Nephron progenitor cell (in vitro differentiated cells): ENCODE data around the gene CCDC188.

Experiments used
- DNase-seq: peaks from one replicate; pipeline ENCODE4 v3.0.0; 2021
- H3K27ac Mint-ChIP-seq: 2 replicates; pipeline ENCODE4 v1.8.0; 2021; ENCODE audit warnings: mild to moderate bottlenecking, moderate library complexity, mixed read lengths
- H3K27me3 Mint-ChIP-seq: 2 replicates; pipeline ENCODE4 v1.8.0; 2021; ENCODE audit warnings: mild to moderate bottlenecking, low read depth, mixed read lengths; ENCODE audit not compliant: poor library complexity
- H3K36me3 Mint-ChIP-seq: 2 replicates; pipeline ENCODE4 v1.8.0; 2021; ENCODE audit warnings: low read depth, mixed read lengths
- H3K4me1 Mint-ChIP-seq: 2 replicates; pipeline ENCODE4 v1.8.0; 2021; ENCODE audit warnings: mixed read lengths
- H3K4me3 Mint-ChIP-seq: 2 replicates; pipeline ENCODE4 v1.8.0; 2021; ENCODE audit warnings: mild to moderate bottlenecking, moderate library complexity, mixed read lengths
- H3K9me3 Mint-ChIP-seq: 2 replicates; pipeline ENCODE4 v1.8.0; 2021; ENCODE audit warnings: mild to moderate bottlenecking, moderate library complexity, mixed read lengths
- TF ChIP-seq, protein P1 (sequence below): fragments of 200-600 bp; sonication (generic); IDR thresholded peaks from 2 replicates; pipeline ENCODE4 v1.5.0; 2021; ENCODE audit warnings: antibody characterized with exemption

The CCDC188 gene

DNA sequence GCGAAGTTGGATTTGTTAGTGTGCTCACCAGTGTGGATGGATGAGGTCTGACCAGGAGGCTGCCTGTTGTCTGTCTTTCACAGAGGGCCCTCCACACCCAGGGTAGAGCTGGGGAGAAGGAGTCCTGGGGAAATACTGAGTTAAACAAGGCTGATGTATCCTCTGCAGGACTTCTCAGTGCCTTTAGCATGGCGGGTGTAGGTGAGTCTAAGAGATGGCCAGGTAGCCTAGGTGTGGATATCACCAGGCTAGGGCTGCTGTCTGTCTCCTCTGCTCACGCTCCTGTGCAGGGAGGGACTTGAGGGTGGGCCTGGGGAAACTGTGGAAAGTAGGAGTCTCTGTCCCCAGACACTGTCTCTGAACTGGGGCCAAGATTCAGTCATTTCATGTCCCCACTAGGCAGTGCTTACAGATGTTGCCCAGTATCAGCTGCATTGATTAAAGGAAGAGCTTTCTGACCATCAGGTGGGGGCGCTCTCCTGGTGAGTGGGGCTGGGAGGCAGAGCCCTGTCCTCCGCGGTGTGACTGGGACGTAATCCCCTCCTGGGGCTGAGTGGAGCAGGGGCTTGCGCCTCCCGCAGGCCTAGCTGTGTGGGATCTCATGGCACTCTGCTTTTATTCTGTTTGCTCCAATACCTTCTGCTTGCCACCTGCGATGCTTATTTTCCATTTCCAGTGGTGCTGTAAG is 35.5 kb upstream of the CCDC188 start:
- peaks cover 5% of the 10 kb centered on the region for H3K4me1 Mint-ChIP-seq
- peaks cover 41% of the 10 kb centered on the region for H3K27me3 Mint-ChIP-seq
- no peaks in the 10 kb centered on the region for H3K36me3 Mint-ChIP-seq
- TF ChIP-seq, protein P1, sequence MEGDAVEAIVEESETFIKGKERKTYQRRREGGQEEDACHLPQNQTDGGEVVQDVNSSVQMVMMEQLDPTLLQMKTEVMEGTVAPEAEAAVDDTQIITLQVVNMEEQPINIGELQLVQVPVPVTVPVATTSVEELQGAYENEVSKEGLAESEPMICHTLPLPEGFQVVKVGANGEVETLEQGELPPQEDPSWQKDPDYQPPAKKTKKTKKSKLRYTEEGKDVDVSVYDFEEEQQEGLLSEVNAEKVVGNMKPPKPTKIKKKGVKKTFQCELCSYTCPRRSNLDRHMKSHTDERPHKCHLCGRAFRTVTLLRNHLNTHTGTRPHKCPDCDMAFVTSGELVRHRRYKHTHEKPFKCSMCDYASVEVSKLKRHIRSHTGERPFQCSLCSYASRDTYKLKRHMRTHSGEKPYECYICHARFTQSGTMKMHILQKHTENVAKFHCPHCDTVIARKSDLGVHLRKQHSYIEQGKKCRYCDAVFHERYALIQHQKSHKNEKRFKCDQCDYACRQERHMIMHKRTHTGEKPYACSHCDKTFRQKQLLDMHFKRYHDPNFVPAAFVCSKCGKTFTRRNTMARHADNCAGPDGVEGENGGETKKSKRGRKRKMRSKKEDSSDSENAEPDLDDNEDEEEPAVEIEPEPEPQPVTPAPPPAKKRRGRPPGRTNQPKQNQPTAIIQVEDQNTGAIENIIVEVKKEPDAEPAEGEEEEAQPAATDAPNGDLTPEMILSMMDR = peak; percentile 15
- DNase-seq = peak; percentile 44
- no peak overlapping the region for H3K4me3 Mint-ChIP-seq
- no peaks in the 10 kb centered on the region for H3K9me3 Mint-ChIP-seq
- H3K27ac Mint-ChIP-seq = no peak overlapping the region

DNA sequence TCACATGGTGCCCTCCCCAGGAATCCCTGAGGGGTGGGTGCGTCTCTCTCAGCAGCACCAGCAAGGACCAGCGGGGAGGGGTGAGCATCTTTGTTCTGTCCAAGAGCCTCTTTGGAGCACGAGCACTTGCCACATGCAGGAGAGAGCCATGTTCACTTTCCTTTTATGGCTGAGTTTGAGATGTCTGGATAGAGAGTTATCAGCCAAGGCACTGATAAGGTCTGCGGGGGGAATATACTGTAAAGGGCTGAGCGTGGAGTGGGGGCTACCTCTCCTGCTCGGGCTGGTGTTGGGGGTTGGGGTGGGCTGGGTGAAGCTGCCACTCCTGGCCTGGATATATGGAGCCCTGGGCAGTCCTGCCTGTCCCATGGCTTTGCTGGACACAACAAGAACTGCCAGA is 34.9 kb upstream of the CCDC188 start:
- TF ChIP-seq, protein P1 = no peak
- Mint-ChIP-seq H3K4me1 (peaks cover 5% of the 10 kb centered on the region), H3K9me3 (no peaks in the 10 kb centered on the region)

DNA sequence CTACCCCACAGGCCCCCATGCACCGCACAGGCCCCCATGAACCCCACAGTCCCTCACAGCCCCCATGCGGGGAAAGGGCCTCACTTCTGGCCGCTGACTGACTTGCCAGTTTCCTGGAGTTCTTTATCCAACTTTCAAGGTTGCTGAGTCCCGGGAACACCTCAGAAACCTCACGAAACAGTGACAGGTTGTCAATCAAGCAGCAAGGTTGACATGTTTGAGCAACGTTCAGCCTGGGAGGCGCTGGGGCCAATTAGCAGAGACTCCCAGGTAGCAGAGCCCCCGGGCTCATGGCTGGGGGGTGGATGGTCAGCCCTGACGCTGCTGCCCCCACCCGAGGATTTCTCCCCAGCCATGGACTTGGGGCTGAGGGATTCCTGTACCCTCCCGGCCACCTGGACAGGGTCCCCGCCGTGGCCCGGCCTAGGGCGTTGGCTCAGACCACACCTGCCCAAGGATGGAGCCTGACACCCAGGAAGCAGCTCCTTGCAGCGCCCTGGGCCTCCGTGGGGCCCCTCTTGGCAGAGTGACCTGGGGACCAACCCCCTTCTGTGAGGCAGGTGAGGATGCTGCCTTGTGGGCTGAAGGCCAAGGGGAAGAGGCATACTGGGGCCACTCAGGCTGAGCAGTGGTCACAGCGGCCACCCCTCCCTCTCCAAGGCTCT is 33.8 kb upstream of the CCDC188 start:
- Mint-ChIP-seq H3K4me3 (no peak overlapping the region), H3K27ac (no peak overlapping the region), H3K27me3 (peaks cover 25% of the 10 kb centered on the region), H3K9me3 (no peaks in the 10 kb centered on the region), H3K36me3 (no peaks in the 10 kb centered on the region), H3K4me1 (peaks cover 5% of the 10 kb centered on the region)
- DNase-seq = no peak
- TF ChIP-seq, protein P1 = no peak

More for the DNA sequence above, 34.9 kb upstream of the CCDC188 start:
- no peak overlapping the region for H3K4me3 Mint-ChIP-seq
- no peak overlapping the region for H3K27ac Mint-ChIP-seq
- DNase-seq = no peak
- H3K27me3 Mint-ChIP-seq = peaks cover 35% of the 10 kb centered on the region
- H3K36me3 Mint-ChIP-seq = no peaks in the 10 kb centered on the region

DNA sequence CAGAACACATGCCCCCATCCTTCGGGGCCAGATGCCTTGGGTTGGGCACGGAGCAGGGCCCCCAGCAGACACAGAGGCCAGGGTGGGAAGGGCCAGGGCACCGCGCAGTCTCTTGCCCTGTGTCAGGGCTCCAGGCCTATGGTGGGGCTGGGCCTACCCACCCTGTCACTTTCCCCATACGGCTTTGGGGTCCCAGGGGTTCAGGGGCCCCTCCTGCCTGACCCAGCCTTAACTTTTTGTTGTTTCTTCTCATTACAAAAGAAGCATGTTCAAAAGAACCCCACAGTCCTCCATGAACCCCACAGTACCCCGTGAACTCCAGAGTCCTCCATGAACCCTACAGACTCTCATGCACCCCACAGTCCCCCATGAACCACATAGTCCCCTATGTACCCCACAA is 33.0 kb upstream of the CCDC188 start:
- no peak overlapping the region for H3K4me3 Mint-ChIP-seq
- H3K27ac Mint-ChIP-seq = no peak overlapping the region
- no peaks in the 10 kb centered on the region for H3K9me3 Mint-ChIP-seq
- TF ChIP-seq, protein P1 = no peak
- H3K27me3 Mint-ChIP-seq = peaks cover 21% of the 10 kb centered on the region
- DNase-seq = no peak
- H3K36me3 Mint-ChIP-seq = no peaks in the 10 kb centered on the region
- peaks cover 5% of the 10 kb centered on the region for H3K4me1 Mint-ChIP-seq

DNA sequence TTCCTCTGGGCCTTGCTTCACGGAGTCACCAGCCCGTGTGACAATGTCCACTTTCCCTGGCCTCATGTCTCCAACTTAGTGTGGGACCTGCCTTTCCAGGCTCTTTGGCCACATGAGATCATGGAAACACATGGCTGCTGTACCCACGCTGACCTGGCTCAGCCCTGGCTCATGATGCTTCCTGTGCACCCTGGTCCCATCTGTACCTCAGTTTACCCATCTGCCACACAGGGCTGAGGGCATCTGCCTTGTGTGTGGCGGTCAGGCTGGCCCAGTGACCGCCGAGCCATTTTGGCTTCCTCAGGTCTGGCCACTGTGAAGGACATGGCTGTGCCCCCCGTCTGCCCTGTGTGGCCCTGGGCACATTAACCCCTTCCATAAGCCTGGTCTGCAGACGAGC is 32.2 kb upstream of the CCDC188 start:
- no peak overlapping the region for H3K4me3 Mint-ChIP-seq
- TF ChIP-seq, protein P1 = no peak
- H3K36me3 Mint-ChIP-seq = no peaks in the 10 kb centered on the region
- no peak for DNase-seq
- H3K9me3 Mint-ChIP-seq = no peaks in the 10 kb centered on the region
- H3K27me3 Mint-ChIP-seq = peaks cover 21% of the 10 kb centered on the region
- H3K4me1 Mint-ChIP-seq = peaks cover 11% of the 10 kb centered on the region
- H3K27ac Mint-ChIP-seq = no peak overlapping the region

DNA sequence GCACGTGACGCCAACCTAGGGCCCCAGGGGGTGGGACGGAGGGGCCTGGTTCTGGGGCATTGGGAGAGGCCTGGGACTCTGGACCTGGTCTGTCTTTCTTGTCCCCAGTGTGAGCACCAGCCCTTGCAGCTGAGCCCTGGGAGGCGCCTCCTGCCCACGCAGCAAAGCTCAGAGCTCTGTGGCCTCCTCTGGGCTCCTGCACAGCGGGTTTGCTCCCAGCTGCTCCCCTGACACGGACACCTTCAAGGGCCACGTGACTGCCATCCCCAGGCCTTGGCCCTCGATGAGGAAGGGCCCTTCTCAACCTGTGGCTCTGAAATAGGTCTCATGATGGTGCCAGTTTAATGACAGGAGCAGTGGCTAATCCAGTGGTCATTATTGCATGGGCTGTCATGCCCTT is 31.5 kb upstream of the CCDC188 start:
- Mint-ChIP-seq H3K9me3 (no peaks in the 10 kb centered on the region), H3K36me3 (no peaks in the 10 kb centered on the region), H3K27me3 (peaks cover 23% of the 10 kb centered on the region), H3K4me3 (no peak overlapping the region), H3K4me1 (peaks cover 15% of the 10 kb centered on the region), H3K27ac (no peak overlapping the region)
- no peak for DNase-seq
- TF ChIP-seq, protein P1 = no peak
